DND-41 (cell line): ENCODE results near the gene ATG9A.
A peak's percentile ranks its signal among the peaks of the same experiment; 100 is the strongest.

Experiments
- EZH2 ChIP-seq: IDR thresholded peaks from 3 replicates; pipeline ENCODE4 v1.6.1; 2012; ENCODE audit warnings: borderline replicate concordance, low read depth, mild to moderate bottlenecking, moderate library complexity, low read length, inconsistent platforms; ENCODE audit not compliant: severe bottlenecking
- TF ChIP-seq, protein P1 (sequence below): IDR thresholded peaks from 2 replicates; pipeline ENCODE4 v1.5.1; 2012; ENCODE audit warnings: borderline replicate concordance, low read length, moderate library complexity, mild to moderate bottlenecking; ENCODE audit not compliant: poor library complexity, severe bottlenecking; ENCODE audit errors: extremely low read depth

DNA sequence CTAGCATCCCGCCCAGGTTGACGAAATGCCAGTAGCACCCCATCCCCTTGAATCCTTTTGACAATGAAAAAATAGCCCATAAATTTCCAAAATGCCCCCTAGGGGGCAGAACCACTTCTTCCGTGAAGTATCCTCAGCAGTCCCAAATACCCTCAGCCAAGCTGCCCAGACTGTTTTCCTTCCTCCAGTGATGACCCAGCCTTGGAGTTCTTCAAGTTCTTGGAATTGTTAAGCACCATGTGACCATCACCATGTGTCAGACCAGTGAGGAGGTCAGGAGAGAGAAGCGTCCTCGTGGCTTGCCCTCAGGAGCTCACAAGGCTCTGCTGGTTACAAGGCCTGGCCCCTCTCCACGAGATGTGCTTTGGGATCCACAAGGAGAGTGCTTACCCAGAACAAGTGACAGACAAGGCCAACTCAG, 58.2 kb downstream of the ATG9A start:
- TF ChIP-seq, protein P1, sequence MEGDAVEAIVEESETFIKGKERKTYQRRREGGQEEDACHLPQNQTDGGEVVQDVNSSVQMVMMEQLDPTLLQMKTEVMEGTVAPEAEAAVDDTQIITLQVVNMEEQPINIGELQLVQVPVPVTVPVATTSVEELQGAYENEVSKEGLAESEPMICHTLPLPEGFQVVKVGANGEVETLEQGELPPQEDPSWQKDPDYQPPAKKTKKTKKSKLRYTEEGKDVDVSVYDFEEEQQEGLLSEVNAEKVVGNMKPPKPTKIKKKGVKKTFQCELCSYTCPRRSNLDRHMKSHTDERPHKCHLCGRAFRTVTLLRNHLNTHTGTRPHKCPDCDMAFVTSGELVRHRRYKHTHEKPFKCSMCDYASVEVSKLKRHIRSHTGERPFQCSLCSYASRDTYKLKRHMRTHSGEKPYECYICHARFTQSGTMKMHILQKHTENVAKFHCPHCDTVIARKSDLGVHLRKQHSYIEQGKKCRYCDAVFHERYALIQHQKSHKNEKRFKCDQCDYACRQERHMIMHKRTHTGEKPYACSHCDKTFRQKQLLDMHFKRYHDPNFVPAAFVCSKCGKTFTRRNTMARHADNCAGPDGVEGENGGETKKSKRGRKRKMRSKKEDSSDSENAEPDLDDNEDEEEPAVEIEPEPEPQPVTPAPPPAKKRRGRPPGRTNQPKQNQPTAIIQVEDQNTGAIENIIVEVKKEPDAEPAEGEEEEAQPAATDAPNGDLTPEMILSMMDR: peak; percentile 72
- TF ChIP-seq EZH2: no peak
